OCI-LY7 (cell line): ENCODE data around the gene CEBPG.

Experiments used
- CTCF ChIP-seq: fragments of 200-600 bp; sonication (generic); conservative IDR thresholded peaks from 2 replicates; pipeline ENCODE4 v1.5.1; 2014; ENCODE audit warnings: mild to moderate bottlenecking, antibody characterized with exemption, low read length, moderate library complexity, mixed read lengths
- EZH2phosphoT487 ChIP-seq: fragments of 200-600 bp; sonication (generic); IDR thresholded peaks from 2 replicates; pipeline ENCODE4 v1.6.1; 2018; ENCODE audit warnings: low read depth, borderline replicate concordance, mild to moderate bottlenecking, mixed run types, antibody characterized with exemption, low read length, moderate library complexity, mixed read lengths

- no peak for TF ChIP-seq CTCF
- TF ChIP-seq EZH2phosphoT487, result no peak
Measured at GRCh38 chr19:33379151-33379829, 5.8 kb downstream of the CEBPG start.
